HCT116 (cell line): ENCODE measurements around the gene DBN1. TPM values are rescaled to one million over a fixed set of nuclear protein-coding genes. Genes with fewer than 3 reads are reported as not detected.

ENCODE experiments used
- ATAC-seq: fragments of 200-7000 bp; cut with Tn5 transposase; 2 replicates; pipeline ENCODE4 v1.9.1; 2020; ENCODE audit warnings: mild to moderate bottlenecking, moderate library complexity
- BruUV-seq: library from RNA; stranded (reverse); fragments of 400-500 nt; replicated peaks from 2 replicates; lab custom pipeline; 2021; lab: Mats Ljungman, UMichigan
- CTCF ChIA-PET: fragments of 300-600 bp; sonication (Branson Sonifier 250); formaldehyde crosslinking; loops from one replicate; lab custom pipeline; 2021; ENCODE audit warnings: antibody characterized with exemption; lab: Charles Lee
- POLR2A ChIA-PET: fragments of 300-600, 350-600 bp; sonication (Branson Sonifier 250); formaldehyde crosslinking; loops from one replicate; lab custom pipeline; 2021; ENCODE audit warnings: antibody characterized with exemption; lab: Charles Lee
- RAD21 ChIA-PET, 2 experiments: fragments of 300-600 bp; sonication (Branson Sonifier 250); formaldehyde crosslinking; loops; one replicate each; lab custom pipeline; 2023; ENCODE audit warnings: low total read pairs in 2 of 2; ENCODE audit not compliant: uncharacterized antibody in 2 of 2, unreplicated experiment in 2 of 2, low non-redundant PET in 1 of 2; lab: Charles Lee
- DNase-seq: peaks from one replicate; pipeline ENCODE4 v3.0.0-alpha.2; 2010; ENCODE audit warnings: low read depth, low spot score
- H2AFZ ChIP-seq: fragments of 200-600 bp; shearing (Covaris generic), sonication (generic); 2 replicates; pipeline ENCODE4 v1.6.1; 2017; ENCODE audit warnings: low read depth, mixed run types, mixed read lengths, antibody characterized with exemption, low read length; ENCODE audit not compliant: poor library complexity, severe bottlenecking
- H3K27ac ChIP-seq: 2 replicates; pipeline ENCODE4 v1.5.1; 2012; ENCODE audit warnings: low read depth, low read length
- H3K27me3 ChIP-seq: fragments of 200-600 bp; sonication (generic); 2 replicates; pipeline ENCODE4 v1.6.1; 2016; ENCODE audit warnings: mixed run types, low read length, mixed read lengths; ENCODE audit not compliant: insufficient read depth
- H3K36me3 ChIP-seq, 2 experiments: fragments of 200-500 bp in 1 of 2; fragments of 200-600 bp in 1 of 2; sonication (Bioruptor generic) in 1 of 2; sonication (generic) in 1 of 2; 2 replicates each; pipeline versions ENCODE4 v1.5.1 to v1.6.1; 2014 to 2016; ENCODE audit warnings: low read length in 2 of 2, inconsistent platforms in 1 of 2, mixed read lengths in 1 of 2, mixed run types in 1 of 2; ENCODE audit not compliant: insufficient read depth in 2 of 2, control insufficient read depth in 1 of 2
- H3K4me1 ChIP-seq, 2 experiments: fragments of 200-600 bp in 1 of 2; sonication (generic) in 1 of 2; 2 replicates each; pipeline versions ENCODE4 v1.5.1 to v1.6.1; 2012 to 2017; ENCODE audit warnings: low read length in 2 of 2, inconsistent platforms in 1 of 2, mild to moderate bottlenecking in 1 of 2, mixed read lengths in 1 of 2, mixed run types in 1 of 2, moderate library complexity in 1 of 2; ENCODE audit not compliant: insufficient read depth in 2 of 2, control insufficient read depth in 1 of 2
- H3K4me2 ChIP-seq: fragments of 200-600 bp; sonication (generic); 2 replicates; pipeline ENCODE4 v1.6.1; 2017; ENCODE audit warnings: mixed run types, low read length, mixed read lengths
- H3K4me3 ChIP-seq, 2 experiments: fragments of 200-600 bp in 1 of 2; sonication (generic) in 1 of 2; replicated peaks in 1 of 2; 2 replicates each; pipeline ENCODE4 v1.5.1; 2011 to 2016; ENCODE audit warnings: low read length in 2 of 2, control low read depth in 1 of 2, low read depth in 1 of 2, mild to moderate bottlenecking in 1 of 2, mixed read lengths in 1 of 2, mixed run types in 1 of 2
- H3K79me2 ChIP-seq: fragments of 200-600 bp; sonication (generic); 2 replicates; pipeline ENCODE4 v1.6.1; 2017; ENCODE audit warnings: mild to moderate bottlenecking, mixed run types, low read length, moderate library complexity, mixed read lengths; ENCODE audit not compliant: insufficient read depth
- H3K9ac ChIP-seq: fragments of 200-600 bp; sonication (generic); 2 replicates; pipeline ENCODE4 v1.6.1; 2016; ENCODE audit warnings: low read length, mixed read lengths
- H3K9me2 ChIP-seq: fragments of 200-600 bp; sonication (generic), shearing (Covaris generic); 2 replicates; pipeline ENCODE4 v1.6.1; 2017; ENCODE audit warnings: mixed run types, mild to moderate bottlenecking, moderate library complexity; ENCODE audit not compliant: insufficient read depth
- H3K9me3 ChIP-seq, 2 experiments: fragments of 200-500 bp in 1 of 2; fragments of 200-600 bp in 1 of 2; sonication (Bioruptor generic) in 1 of 2; sonication (generic) in 1 of 2; 2 replicates each; pipeline ENCODE4 v1.6.1; 2014 to 2017; ENCODE audit warnings: low read length in 2 of 2, mixed read lengths in 2 of 2, inconsistent platforms in 1 of 2, low read depth in 1 of 2, mild to moderate bottlenecking in 1 of 2, mixed run types in 1 of 2, moderate library complexity in 1 of 2; ENCODE audit not compliant: control insufficient read depth in 1 of 2, insufficient read depth in 1 of 2
- H4K20me1 ChIP-seq: fragments of 200-600 bp; sonication (generic), shearing (Covaris generic); 2 replicates; pipeline ENCODE4 v1.6.1; 2017; ENCODE audit warnings: mixed run types, mild to moderate bottlenecking, moderate library complexity; ENCODE audit not compliant: insufficient read depth
- CEBPB ChIP-seq: IDR thresholded peaks from 2 replicates; pipeline ENCODE4 v1.6.1; 2012; ENCODE audit warnings: low read depth
- ELF1 ChIP-seq: IDR thresholded peaks from 2 replicates; pipeline ENCODE4 v1.6.1; 2012; ENCODE audit warnings: low read depth, borderline replicate concordance
- POLR2A ChIP-seq: IDR thresholded peaks from 2 replicates; pipeline ENCODE4 v1.7.0; 2011; ENCODE audit warnings: borderline replicate concordance; ENCODE audit not compliant: insufficient read depth, insufficient read length; ENCODE audit errors: extremely low read depth
- SIN3A ChIP-seq: IDR thresholded peaks from 2 replicates; pipeline ENCODE4 v1.6.1; 2012; ENCODE audit warnings: low read depth
- SRF ChIP-seq: IDR thresholded peaks from 2 replicates; pipeline ENCODE4 v1.6.1; 2012; ENCODE audit warnings: low read depth
- TCF7L2 ChIP-seq: IDR thresholded peaks from 2 replicates; pipeline ENCODE4 v1.7.0; 2011; ENCODE audit warnings: borderline replicate concordance, inconsistent platforms; ENCODE audit not compliant: insufficient read depth, insufficient read length; ENCODE audit errors: extremely low read depth
- ZNF274 ChIP-seq: fragments of 200-500 bp; sonication (Bioruptor generic); IDR thresholded peaks from 2 replicates; pipeline ENCODE4 v1.6.1; 2014; ENCODE audit warnings: mild to moderate bottlenecking, low read depth, low read length, inconsistent platforms
- intact Hi-C: fragments of 100-400 bp; cut with micrococcal nuclease; formaldehyde crosslinking; loops from 2 replicates; pipeline ENCODE4 v1.10.0; 2022
- total RNA-seq: library from RNA; stranded (reverse); gene quantifications from one replicate; pipeline ENCODE4 v1.2.1, GENCODE V29; 2021; ENCODE audit not compliant: unreplicated experiment

The DBN1 gene
- total RNA-seq, 1 experiment from 2014 or later = 144 TPM

DNA sequence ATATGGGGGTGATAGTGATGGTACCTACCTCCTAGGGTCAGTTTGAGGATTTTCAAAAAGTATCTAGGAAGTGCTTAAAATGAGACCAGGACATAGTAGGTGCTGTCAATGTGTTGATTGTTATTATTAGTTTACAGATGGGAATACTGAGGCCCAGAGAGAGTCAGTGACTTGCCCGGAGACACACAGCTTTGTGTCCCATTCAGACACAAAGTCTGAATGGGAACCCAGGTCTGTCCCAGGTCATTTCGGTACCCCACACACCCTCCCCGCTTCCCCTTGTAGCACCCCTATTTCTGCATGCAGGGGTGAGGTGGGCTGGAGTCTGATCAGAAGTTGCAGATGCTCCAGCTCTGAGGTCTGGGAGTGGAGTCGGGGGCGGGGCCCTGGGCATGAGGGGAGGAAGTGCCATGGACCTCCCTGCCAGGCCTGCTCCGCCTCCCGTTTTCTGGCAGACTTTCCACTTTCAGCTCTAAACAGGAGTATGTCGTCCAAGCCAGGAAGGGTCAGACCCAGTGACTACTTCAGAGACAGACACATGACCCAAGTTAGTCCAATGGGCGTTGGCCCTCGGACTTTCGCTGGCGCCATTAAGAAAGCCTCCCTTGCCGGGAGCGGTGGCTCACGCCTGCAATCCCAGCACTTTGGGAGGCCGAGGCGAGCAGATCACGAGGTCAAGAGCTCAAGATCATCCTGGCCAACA, 3.2 kb upstream of the DBN1 start:
- no TSS peak for BruUV-seq
- Histone ChIP-seq H3K27ac (no peak overlapping the region), H3K4me3 (no peak overlapping the region), H2AFZ (no peak overlapping the region), H4K20me1 (no peaks in the 10 kb centered on the region), H3K36me3 (no peaks in the 10 kb centered on the region), H3K4me2 (no peak overlapping the region), H3K9ac (no peak overlapping the region), H3K9me3 (no peaks in the 10 kb centered on the region), H3K27me3 (no peaks in the 10 kb centered on the region), H3K4me1 (peaks cover 8 to 32% of the 10 kb centered on the region in 2 experiments; a peak in 3 of 4 replicates), H3K9me2 (no peaks in the 10 kb centered on the region), H3K79me2 (peaks cover 11% of the 10 kb centered on the region)
- CTCF ChIA-PET = interaction anchor here (0.6 to 2.9 kb wide), 6 partner anchors 18 to 87 kb away, joined by 3 to 11 read pairs (median 4); partner anchors contain the start of gene PDLIM7
- ATAC-seq (no peak), DNase-seq (no peak)
- intact Hi-C loops = no loop called here
- TF ChIP-seq TCF7L2 (no peak), SRF (no peak), ZNF274 (no peak), SIN3A (no peak), ELF1 (no peak), CEBPB (no peak), POLR2A (no peak)
- POLR2A ChIA-PET = interaction anchor here (1.9 to 6.3 kb wide), 2 partner anchors 10 to 18 kb away, joined by 5 to 54 read pairs; partner anchors contain the start of gene PDLIM7
- RAD21 ChIA-PET = interaction anchor here in 1 of 2 experiments (0.6 kb wide), 1 partner anchor 18 kb away, joined by 3 read pairs; no protein-coding TSS in a partner anchor
